Measurements from ENCODE around the gene RNF38. TPM values are rescaled to one million over a fixed set of nuclear protein-coding genes. Genes with fewer than 3 reads are reported as not detected.

Gene RNF38
- 15.2 and 18.6 TPM in 2 replicates for total RNA-seq

DNA sequence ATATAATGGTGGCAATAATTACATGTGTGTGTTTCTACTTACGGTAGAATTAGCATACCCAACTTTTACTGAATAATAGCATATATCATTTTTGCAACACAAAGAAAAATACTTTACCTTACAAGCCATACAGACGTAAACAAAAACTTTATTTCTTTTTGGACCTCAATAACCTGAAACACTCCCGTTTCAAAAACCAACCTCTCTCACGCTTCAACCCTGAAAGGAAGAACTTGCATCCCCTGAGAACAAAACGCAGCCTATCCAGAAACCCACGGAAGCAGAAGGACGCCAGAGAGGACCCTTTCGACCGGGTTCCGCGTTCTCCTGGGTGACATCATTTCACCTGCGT is at the start of gene RNF38:
RNF38 (minus strand) TSS at position 290 of the 352 bp plus-strand sequence; CDS start at position 129, 161 bp downstream.

Other genes with a start within 250 kb of the RNF38 start
- gene CCIN, start 230.9 kb downstream of the RNF38 start, total RNA-seq: under 0.01 and 0.32 TPM in 2 replicates
- gene CLTA, start 209.3 kb downstream of the RNF38 start, total RNA-seq: 236 and 241 TPM in 2 replicates
- 18.4 and 22.6 TPM in 2 replicates for gene GNE, start 141.8 kb downstream of the RNF38 start, total RNA-seq
- 18.2 and 21.8 TPM in 2 replicates for gene MELK, start 172.6 kb upstream of the RNF38 start, total RNA-seq